HCT116 (cell line): ENCODE results near the gene SLC44A3. TPM values are rescaled to one million over a fixed set of nuclear protein-coding genes. Genes with fewer than 3 reads are reported as not detected.
"Not testable (repeated sequence)": the region's sequence is repeated elsewhere in the genome, so short reads cannot be mapped to it uniquely, and the experiment has no call there.

ENCODE experiments used
- ATAC-seq: fragments of 200-7000 bp; cut with Tn5 transposase; 2 replicates; pipeline ENCODE4 v1.9.1; 2020; ENCODE audit warnings: mild to moderate bottlenecking, moderate library complexity
- BruUV-seq: library from RNA; stranded (reverse); fragments of 400-500 nt; replicated peaks from 2 replicates; lab custom pipeline; 2021; lab: Mats Ljungman, UMichigan
- CTCF ChIA-PET: fragments of 300-600 bp; sonication (Branson Sonifier 250); formaldehyde crosslinking; loops from one replicate; lab custom pipeline; 2021; ENCODE audit warnings: antibody characterized with exemption; lab: Charles Lee
- POLR2A ChIA-PET: fragments of 300-600, 350-600 bp; sonication (Branson Sonifier 250); formaldehyde crosslinking; loops from one replicate; lab custom pipeline; 2021; ENCODE audit warnings: antibody characterized with exemption; lab: Charles Lee
- RAD21 ChIA-PET, 2 experiments: fragments of 300-600 bp; sonication (Branson Sonifier 250); formaldehyde crosslinking; loops; one replicate each; lab custom pipeline; 2023; ENCODE audit warnings: low total read pairs in 2 of 2; ENCODE audit not compliant: uncharacterized antibody in 2 of 2, unreplicated experiment in 2 of 2, low non-redundant PET in 1 of 2; lab: Charles Lee
- DNase-seq: peaks from one replicate; pipeline ENCODE4 v3.0.0-alpha.2; 2010; ENCODE audit warnings: low read depth, low spot score
- H2AFZ ChIP-seq: fragments of 200-600 bp; shearing (Covaris generic), sonication (generic); 2 replicates; pipeline ENCODE4 v1.6.1; 2017; ENCODE audit warnings: low read depth, mixed run types, mixed read lengths, antibody characterized with exemption, low read length; ENCODE audit not compliant: poor library complexity, severe bottlenecking
- H3K27ac ChIP-seq: 2 replicates; pipeline ENCODE4 v1.5.1; 2012; ENCODE audit warnings: low read depth, low read length
- H3K27me3 ChIP-seq: fragments of 200-600 bp; sonication (generic); 2 replicates; pipeline ENCODE4 v1.6.1; 2016; ENCODE audit warnings: mixed run types, low read length, mixed read lengths; ENCODE audit not compliant: insufficient read depth
- H3K36me3 ChIP-seq, 2 experiments: fragments of 200-500 bp in 1 of 2; fragments of 200-600 bp in 1 of 2; sonication (Bioruptor generic) in 1 of 2; sonication (generic) in 1 of 2; 2 replicates each; pipeline versions ENCODE4 v1.5.1 to v1.6.1; 2014 to 2016; ENCODE audit warnings: low read length in 2 of 2, inconsistent platforms in 1 of 2, mixed read lengths in 1 of 2, mixed run types in 1 of 2; ENCODE audit not compliant: insufficient read depth in 2 of 2, control insufficient read depth in 1 of 2
- H3K4me1 ChIP-seq, 2 experiments: fragments of 200-600 bp in 1 of 2; sonication (generic) in 1 of 2; 2 replicates each; pipeline versions ENCODE4 v1.5.1 to v1.6.1; 2012 to 2017; ENCODE audit warnings: low read length in 2 of 2, inconsistent platforms in 1 of 2, mild to moderate bottlenecking in 1 of 2, mixed read lengths in 1 of 2, mixed run types in 1 of 2, moderate library complexity in 1 of 2; ENCODE audit not compliant: insufficient read depth in 2 of 2, control insufficient read depth in 1 of 2
- H3K4me2 ChIP-seq: fragments of 200-600 bp; sonication (generic); 2 replicates; pipeline ENCODE4 v1.6.1; 2017; ENCODE audit warnings: mixed run types, low read length, mixed read lengths
- H3K4me3 ChIP-seq, 2 experiments: fragments of 200-600 bp in 1 of 2; sonication (generic) in 1 of 2; replicated peaks in 1 of 2; 2 replicates each; pipeline ENCODE4 v1.5.1; 2011 to 2016; ENCODE audit warnings: low read length in 2 of 2, control low read depth in 1 of 2, low read depth in 1 of 2, mild to moderate bottlenecking in 1 of 2, mixed read lengths in 1 of 2, mixed run types in 1 of 2
- H3K79me2 ChIP-seq: fragments of 200-600 bp; sonication (generic); 2 replicates; pipeline ENCODE4 v1.6.1; 2017; ENCODE audit warnings: mild to moderate bottlenecking, mixed run types, low read length, moderate library complexity, mixed read lengths; ENCODE audit not compliant: insufficient read depth
- H3K9ac ChIP-seq: fragments of 200-600 bp; sonication (generic); 2 replicates; pipeline ENCODE4 v1.6.1; 2016; ENCODE audit warnings: low read length, mixed read lengths
- H3K9me2 ChIP-seq: fragments of 200-600 bp; sonication (generic), shearing (Covaris generic); 2 replicates; pipeline ENCODE4 v1.6.1; 2017; ENCODE audit warnings: mixed run types, mild to moderate bottlenecking, moderate library complexity; ENCODE audit not compliant: insufficient read depth
- H3K9me3 ChIP-seq, 2 experiments: fragments of 200-500 bp in 1 of 2; fragments of 200-600 bp in 1 of 2; sonication (Bioruptor generic) in 1 of 2; sonication (generic) in 1 of 2; 2 replicates each; pipeline ENCODE4 v1.6.1; 2014 to 2017; ENCODE audit warnings: low read length in 2 of 2, mixed read lengths in 2 of 2, inconsistent platforms in 1 of 2, low read depth in 1 of 2, mild to moderate bottlenecking in 1 of 2, mixed run types in 1 of 2, moderate library complexity in 1 of 2; ENCODE audit not compliant: control insufficient read depth in 1 of 2, insufficient read depth in 1 of 2
- H4K20me1 ChIP-seq: fragments of 200-600 bp; sonication (generic), shearing (Covaris generic); 2 replicates; pipeline ENCODE4 v1.6.1; 2017; ENCODE audit warnings: mixed run types, mild to moderate bottlenecking, moderate library complexity; ENCODE audit not compliant: insufficient read depth
- CEBPB ChIP-seq: IDR thresholded peaks from 2 replicates; pipeline ENCODE4 v1.6.1; 2012; ENCODE audit warnings: low read depth
- EGR1 ChIP-seq: IDR thresholded peaks from 2 replicates; pipeline ENCODE4 v1.6.1; 2012; ENCODE audit warnings: low read depth
- ELF1 ChIP-seq: IDR thresholded peaks from 2 replicates; pipeline ENCODE4 v1.6.1; 2012; ENCODE audit warnings: low read depth, borderline replicate concordance
- EZH2phosphoT487 ChIP-seq: fragments of 200-600 bp; IDR thresholded peaks from 2 replicates; pipeline ENCODE4 v1.6.1; 2018; ENCODE audit warnings: antibody characterized with exemption, borderline replicate concordance
- SRF ChIP-seq: IDR thresholded peaks from 2 replicates; pipeline ENCODE4 v1.6.1; 2012; ENCODE audit warnings: low read depth
- TCF7L2 ChIP-seq: IDR thresholded peaks from 2 replicates; pipeline ENCODE4 v1.7.0; 2011; ENCODE audit warnings: borderline replicate concordance, inconsistent platforms; ENCODE audit not compliant: insufficient read depth, insufficient read length; ENCODE audit errors: extremely low read depth
- YY1 ChIP-seq: IDR thresholded peaks from 2 replicates; pipeline ENCODE4 v1.6.1; 2011; ENCODE audit warnings: low read length, low read depth, moderate library complexity, mild to moderate bottlenecking; ENCODE audit not compliant: insufficient replicate concordance; ENCODE audit errors: extremely low read depth
- intact Hi-C: fragments of 100-400 bp; cut with micrococcal nuclease; formaldehyde crosslinking; loops from 2 replicates; pipeline ENCODE4 v1.10.0; 2022
- total RNA-seq: library from RNA; stranded (reverse); gene quantifications from one replicate; pipeline ENCODE4 v1.2.1, GENCODE V29; 2021; ENCODE audit not compliant: unreplicated experiment
- TF ChIP-seq, protein P1 (sequence below): IDR thresholded peaks from 2 replicates; pipeline ENCODE4 v1.6.1; 2012

The SLC44A3 gene
- total RNA-seq, 1 experiment from 2014 or later, result 9.6 TPM

GRCh38 chr1:94937820-94938219, 117.7 kb downstream of the SLC44A3 start:
- Histone ChIP-seq H4K20me1 (no peaks in the 10 kb centered on the region), H3K27ac (no peak overlapping the region), H3K27me3 (no peaks in the 10 kb centered on the region), H3K79me2 (no peaks in the 10 kb centered on the region), H3K9ac (no peak overlapping the region), H3K4me1 (peaks cover 4 to 6% of the 10 kb centered on the region in 2 experiments; a peak in 3 of 4 replicates), H2AFZ (no peak overlapping the region), H3K4me2 (no peak overlapping the region), H3K9me3 (no peaks in the 10 kb centered on the region), H3K36me3 (no peaks in the 10 kb centered on the region), H3K9me2 (no peaks in the 10 kb centered on the region; the same call in 1 of the 2 replicates), H3K4me3 (no peak overlapping the region)
- RAD21 ChIA-PET, result no interaction called here
- intact Hi-C loops, result no loop called here
- no TSS peak for BruUV-seq
- DNase-seq (no peak), ATAC-seq (no peak)
- POLR2A ChIA-PET, result interaction anchor here (1.6 kb wide), 1 partner anchor 12 kb away, joined by 3 read pairs; no protein-coding TSS in a partner anchor
- CTCF ChIA-PET, result no interaction called here
- TF ChIP-seq EZH2phosphoT487 (no peak), YY1 (no peak), EGR1 (no peak), TCF7L2 (no peak), ELF1 (no peak)
- TF ChIP-seq, protein P1, sequence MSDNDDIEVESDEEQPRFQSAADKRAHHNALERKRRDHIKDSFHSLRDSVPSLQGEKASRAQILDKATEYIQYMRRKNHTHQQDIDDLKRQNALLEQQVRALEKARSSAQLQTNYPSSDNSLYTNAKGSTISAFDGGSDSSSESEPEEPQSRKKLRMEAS, result no peak

DNA sequence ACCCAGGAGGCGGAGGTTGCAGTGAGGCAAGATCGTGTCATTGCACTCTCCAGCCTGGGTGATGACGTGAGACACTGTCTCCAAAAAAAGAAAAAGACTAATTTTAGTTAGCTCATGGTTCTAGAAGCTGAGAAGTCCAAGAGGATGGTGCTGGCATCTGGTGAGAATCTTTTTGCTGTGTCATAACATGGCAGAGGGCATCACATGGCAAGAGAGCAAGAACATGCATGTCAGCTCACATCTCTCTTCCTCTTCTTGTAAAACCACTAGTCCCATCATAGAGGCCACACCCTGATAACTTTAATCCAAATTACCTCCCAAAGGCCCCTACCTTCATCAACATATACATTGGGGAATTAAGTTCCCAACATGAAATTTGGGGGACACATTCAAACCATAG, 120.6 kb downstream of the SLC44A3 start:
- H3K4me1 ChIP-seq, result peaks cover 4 to 6% of the 10 kb centered on the region in 2 experiments; a peak in 3 of 4 replicates
- POLR2A ChIA-PET, result no interaction called here

DNA sequence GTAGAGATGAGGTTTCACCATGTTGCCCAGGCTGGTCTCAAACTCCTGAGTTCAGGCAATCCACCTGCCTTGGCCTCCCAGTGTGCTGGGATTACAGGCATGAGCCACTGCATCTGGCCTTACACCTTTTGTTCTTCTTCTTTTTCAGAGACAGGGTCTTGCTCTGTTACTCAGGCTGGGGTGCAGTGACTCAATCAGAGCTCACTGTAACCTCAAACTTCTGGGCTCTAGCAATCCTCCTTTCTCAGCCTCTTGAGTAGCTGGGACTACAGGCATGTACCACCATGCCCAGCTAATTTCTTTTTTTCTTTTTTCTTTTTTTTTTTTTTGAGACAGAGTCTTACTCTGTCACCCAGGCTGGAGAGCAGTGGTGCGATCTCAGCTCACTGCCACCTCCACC, 121.3 kb downstream of the SLC44A3 start:
- ATAC-seq, H3K4me2 ChIP-seq, H3K27ac ChIP-seq, intact Hi-C loops, RAD21 ChIA-PET, H3K4me3 ChIP-seq, H2AFZ ChIP-seq, H3K9me2 ChIP-seq, POLR2A ChIA-PET, H4K20me1 ChIP-seq, H3K9ac ChIP-seq, H3K36me3 ChIP-seq, DNase-seq, H3K27me3 ChIP-seq, H3K9me3 ChIP-seq, H3K4me1 ChIP-seq, BruUV-seq, H3K79me2 ChIP-seq, CTCF ChIA-PET: not testable (repeated sequence)

More for the DNA sequence above, 120.6 kb downstream of the SLC44A3 start:
- no peak for ATAC-seq
- TF ChIP-seq CEBPB (no peak), SRF (no peak), TCF7L2 (no peak)
- TF ChIP-seq, all 23 proteins: peak for 0
- Histone ChIP-seq H3K9me2 (no peaks in the 10 kb centered on the region; the same call in 1 of the 2 replicates), H4K20me1 (no peaks in the 10 kb centered on the region), H3K27me3 (no peaks in the 10 kb centered on the region), H3K9ac (no peak overlapping the region), H3K79me2 (no peaks in the 10 kb centered on the region), H3K4me3 (no peak overlapping the region), H3K4me2 (no peak overlapping the region), H3K27ac (no peak overlapping the region), H3K36me3 (no peaks in the 10 kb centered on the region), H2AFZ (no peak overlapping the region), H3K9me3 (no peaks in the 10 kb centered on the region)
- no peak for DNase-seq
- BruUV-seq, result no TSS peak
- CTCF ChIA-PET, result interaction anchor here (0.6 kb wide), 1 partner anchor 103 kb away, joined by 3 read pairs; no protein-coding TSS in a partner anchor
- intact Hi-C loops, result no loop called here
- RAD21 ChIA-PET, result no interaction called here
